T47D (cell line): ENCODE measurements around the gene RRBP1.

ENCODE experiments used
- DNase-seq, 2 experiments: peaks; one replicate each; pipeline versions ENCODE4 v3.0.0 to v3.0.0-alpha.2; 2011 to 2012; ENCODE audit warnings: low read depth in 1 of 2, low spot score in 1 of 2
- JUND ChIP-seq: IDR thresholded peaks from 2 replicates; pipeline ENCODE4 v1.6.1; 2012; ENCODE audit warnings: low read depth
- in situ Hi-C: cut with HindIII; loops from 2 replicates; pipeline ENCODE4 v1.10.0; 2016; ENCODE audit warnings: low sequenced_read_pairs, low pct_unique_long_range_greater_than_20kb

The RRBP1 gene, protein sequence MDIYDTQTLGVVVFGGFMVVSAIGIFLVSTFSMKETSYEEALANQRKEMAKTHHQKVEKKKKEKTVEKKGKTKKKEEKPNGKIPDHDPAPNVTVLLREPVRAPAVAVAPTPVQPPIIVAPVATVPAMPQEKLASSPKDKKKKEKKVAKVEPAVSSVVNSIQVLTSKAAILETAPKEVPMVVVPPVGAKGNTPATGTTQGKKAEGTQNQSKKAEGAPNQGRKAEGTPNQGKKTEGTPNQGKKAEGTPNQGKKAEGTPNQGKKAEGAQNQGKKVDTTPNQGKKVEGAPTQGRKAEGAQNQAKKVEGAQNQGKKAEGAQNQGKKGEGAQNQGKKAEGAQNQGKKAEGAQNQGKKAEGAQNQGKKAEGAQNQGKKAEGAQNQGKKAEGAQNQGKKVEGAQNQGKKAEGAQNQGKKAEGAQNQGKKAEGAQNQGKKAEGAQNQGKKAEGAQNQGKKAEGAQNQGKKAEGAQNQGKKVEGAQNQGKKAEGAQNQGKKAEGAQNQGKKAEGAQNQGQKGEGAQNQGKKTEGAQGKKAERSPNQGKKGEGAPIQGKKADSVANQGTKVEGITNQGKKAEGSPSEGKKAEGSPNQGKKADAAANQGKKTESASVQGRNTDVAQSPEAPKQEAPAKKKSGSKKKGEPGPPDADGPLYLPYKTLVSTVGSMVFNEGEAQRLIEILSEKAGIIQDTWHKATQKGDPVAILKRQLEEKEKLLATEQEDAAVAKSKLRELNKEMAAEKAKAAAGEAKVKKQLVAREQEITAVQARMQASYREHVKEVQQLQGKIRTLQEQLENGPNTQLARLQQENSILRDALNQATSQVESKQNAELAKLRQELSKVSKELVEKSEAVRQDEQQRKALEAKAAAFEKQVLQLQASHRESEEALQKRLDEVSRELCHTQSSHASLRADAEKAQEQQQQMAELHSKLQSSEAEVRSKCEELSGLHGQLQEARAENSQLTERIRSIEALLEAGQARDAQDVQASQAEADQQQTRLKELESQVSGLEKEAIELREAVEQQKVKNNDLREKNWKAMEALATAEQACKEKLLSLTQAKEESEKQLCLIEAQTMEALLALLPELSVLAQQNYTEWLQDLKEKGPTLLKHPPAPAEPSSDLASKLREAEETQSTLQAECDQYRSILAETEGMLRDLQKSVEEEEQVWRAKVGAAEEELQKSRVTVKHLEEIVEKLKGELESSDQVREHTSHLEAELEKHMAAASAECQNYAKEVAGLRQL (N-terminal part only)

DNA sequence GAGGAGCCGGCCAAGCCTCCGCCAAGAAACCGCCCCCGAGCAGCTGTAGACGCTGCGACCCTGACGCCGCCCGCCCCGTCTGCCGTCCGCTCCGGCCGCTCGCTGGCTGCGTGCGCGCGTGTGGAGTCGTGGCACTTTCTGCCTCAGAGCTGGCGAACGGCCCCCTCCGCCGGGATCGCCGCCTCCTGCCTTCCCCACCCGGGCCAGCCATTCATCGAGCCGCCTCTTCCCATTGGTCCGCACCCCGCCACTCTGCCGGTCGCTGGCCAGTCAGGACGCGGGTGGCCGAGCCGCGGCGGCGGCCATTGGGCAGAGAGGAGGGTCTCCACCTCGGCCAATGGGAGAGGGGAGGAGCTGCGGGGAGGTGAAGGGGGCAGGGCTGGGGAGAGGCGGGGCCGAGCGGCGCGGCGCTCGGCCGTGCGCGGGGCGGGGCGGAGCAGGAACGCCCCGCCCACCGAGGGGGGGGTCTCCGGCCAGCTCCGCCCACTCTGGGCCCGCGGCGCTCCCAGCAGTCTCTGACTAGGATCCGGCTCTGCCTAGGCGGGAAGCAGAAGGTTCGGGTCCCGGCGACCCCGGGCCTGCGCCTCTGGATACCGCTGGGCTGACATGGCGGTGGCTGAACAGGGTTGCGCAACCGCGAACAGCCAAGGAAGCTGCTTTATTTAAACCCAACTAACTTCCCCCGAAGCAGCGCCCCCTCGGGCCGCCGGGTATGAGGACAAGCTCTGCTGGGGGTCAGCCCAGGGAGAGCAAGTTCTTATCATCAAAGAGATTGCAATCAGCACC is at the start of gene RRBP1:
Gene RRBP1, minus strand, starts transcription at position 140 of the 786 bp plus-strand sequence. CDS start 21,735 bp downstream, outside the sequence.
- no peak for TF ChIP-seq JUND
- in situ Hi-C loops: no loop called here
- peak; percentile 99 for DNase-seq

DNA sequence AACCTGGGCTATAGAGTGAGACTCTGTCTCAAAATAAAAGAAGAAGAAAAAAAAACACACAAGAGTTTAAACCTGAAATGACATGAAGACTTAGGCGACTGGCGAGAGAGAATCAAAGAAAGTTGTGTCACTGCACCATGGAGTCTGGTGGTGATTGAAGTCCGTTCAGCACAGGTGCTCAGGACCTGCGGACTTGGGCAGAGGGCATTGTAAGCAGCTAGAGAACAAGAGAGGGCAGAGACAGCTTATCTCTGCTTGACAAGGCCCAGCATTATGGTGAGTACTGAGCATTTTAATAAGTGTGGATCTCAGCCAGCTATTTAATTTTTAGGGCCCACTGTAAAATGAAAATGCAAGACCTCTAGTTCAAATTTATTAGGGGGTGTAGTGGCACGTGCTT is 49.2 kb upstream of the RRBP1 start:
- DNase-seq: no peak
- in situ Hi-C loops: no loop called here
- TF ChIP-seq JUND: no peak

DNA sequence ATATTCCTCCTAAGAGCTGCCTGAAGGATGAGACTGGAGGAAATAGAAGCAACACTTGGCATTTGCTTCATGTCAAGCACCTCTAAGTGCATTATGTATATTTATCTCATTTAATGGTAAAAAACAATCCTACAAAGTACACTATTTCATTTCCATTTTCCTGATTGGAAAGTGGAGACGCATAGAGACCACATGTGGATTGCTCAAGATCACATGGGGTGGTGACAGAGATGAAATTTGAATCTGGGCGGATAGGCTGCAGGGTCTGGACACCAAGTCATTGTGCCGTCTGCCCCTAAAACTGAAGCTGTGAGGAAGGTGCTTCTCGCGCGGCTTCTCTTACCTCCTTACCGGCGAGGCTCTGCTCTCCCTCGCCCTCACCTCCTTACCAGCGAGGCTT is 48.0 kb upstream of the RRBP1 start:
- DNase-seq: no peak
- in situ Hi-C loops: no loop called here
- no peak for TF ChIP-seq JUND

DNA sequence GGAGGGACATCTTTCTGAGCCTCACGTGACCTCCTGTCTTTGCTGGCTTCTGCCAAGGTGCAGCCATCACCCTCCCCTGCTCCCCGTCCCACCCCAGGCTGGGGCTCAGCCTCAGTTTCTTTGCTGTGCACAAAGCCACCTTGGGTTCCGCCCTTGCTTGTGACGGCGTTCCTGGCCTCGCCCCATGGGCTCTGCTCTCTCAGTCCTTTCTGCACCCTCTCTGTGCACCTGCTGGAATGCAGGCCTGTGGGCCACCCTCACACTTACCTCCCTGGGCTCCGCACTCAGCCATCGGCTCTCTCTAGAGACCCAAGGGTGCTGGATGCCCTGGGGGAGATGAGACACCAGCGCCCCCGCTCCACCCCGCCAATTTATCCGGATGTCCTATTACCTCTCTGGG is 46.0 kb upstream of the RRBP1 start:
- DNase-seq: no peak
- in situ Hi-C loops: no loop called here
- TF ChIP-seq JUND: no peak

DNA sequence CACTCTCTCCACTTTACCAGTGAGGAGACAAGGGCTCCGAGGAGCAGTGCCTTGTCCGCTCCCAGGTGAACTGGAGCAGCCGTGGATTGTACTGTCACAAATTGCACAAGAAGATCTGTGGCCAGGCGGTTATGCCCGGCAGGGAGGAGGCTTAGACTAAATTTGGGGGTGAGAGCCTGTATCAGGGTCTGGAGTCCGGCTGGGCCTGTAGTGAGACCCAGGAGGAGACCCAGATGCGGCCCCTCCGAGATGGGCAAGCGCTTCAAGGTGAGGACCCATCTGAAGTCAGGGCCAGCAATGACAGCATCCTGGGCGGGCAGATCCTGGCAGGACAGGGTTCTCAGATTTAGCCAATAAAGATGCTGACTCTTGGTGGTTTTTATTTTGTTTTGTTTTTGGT is 45.3 kb upstream of the RRBP1 start:
- no peak for TF ChIP-seq JUND
- no peak for DNase-seq
- in situ Hi-C loops: no loop called here

DNA sequence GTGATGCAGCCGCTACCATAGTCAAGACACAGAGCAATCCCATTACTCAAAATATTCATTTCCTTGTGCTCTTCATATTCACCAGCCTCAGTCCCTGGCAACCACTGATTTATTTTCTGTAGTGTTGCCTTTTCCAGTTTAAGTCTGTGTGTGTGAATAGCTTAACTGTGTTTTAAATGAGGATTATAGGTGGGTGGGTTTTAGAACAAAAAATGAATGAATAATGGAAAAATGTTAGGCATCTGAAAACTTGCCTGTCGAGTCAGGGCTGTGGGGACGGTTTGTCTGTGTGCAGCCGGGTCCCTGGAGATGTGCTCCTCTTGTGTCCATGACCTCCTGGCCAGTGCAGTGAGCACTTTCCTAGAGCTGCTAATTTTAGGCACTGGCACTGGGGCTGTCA is 44.9 kb upstream of the RRBP1 start:
- DNase-seq: no peak
- no peak for TF ChIP-seq JUND
- in situ Hi-C loops: no loop called here

DNA sequence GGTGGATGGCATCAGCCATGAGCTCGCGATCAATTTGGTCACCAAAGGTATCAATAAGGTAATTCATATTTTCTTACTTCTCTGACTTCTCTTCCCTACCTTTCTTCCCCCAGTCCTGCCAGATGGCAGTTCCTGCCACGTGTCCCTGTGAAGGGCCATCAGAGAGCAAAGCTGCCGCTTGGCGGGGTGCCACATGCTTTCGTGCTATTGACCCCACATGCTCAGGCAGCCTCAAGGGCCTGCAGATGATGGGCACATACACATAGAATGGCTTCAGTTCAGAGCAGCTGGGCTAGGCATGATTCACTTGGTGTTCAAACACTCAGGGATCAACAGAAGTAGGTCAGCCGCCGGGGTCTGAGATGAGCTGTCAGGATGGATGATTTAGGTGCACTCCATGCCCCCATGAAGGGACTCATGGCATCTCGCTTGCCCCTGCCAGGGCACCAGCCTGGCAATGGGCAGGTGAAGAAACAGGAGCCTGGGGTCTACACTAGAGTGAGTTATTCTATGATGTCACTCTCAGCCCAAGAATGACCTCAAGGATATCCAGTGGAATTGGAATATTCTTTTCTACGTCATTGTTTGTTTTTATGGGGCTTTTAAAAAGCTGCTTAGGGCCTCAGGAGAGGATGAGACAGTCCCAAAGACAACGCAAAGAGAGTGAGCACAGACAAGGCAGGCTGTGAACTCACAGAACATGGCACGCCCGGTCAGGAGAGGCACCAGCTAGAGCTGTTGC is 43.2 kb upstream of the RRBP1 start:
- no peak for TF ChIP-seq JUND
- no peak for DNase-seq
- in situ Hi-C loops: no loop called here

DNA sequence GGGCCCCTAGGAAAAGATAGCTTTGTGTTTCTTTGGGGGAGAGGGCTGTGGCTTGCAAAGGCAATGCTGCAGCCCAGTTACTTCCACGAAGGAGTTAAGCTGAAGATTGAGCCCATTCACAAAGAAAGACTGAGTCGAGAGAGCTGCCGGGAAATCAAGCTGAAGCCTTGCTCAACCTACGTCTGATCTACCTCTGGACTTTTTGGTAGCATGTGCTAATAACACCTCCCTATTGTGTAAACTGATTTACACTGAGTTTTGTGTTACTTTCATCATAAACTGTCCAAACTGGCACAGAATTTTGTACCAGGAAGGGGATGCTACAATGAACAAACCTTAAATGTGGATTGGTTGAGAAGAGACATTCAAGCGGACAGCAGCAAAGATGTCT is 41.3 kb upstream of the RRBP1 start:
- TF ChIP-seq JUND: no peak
- DNase-seq: no peak
- in situ Hi-C loops: no loop called here

DNA sequence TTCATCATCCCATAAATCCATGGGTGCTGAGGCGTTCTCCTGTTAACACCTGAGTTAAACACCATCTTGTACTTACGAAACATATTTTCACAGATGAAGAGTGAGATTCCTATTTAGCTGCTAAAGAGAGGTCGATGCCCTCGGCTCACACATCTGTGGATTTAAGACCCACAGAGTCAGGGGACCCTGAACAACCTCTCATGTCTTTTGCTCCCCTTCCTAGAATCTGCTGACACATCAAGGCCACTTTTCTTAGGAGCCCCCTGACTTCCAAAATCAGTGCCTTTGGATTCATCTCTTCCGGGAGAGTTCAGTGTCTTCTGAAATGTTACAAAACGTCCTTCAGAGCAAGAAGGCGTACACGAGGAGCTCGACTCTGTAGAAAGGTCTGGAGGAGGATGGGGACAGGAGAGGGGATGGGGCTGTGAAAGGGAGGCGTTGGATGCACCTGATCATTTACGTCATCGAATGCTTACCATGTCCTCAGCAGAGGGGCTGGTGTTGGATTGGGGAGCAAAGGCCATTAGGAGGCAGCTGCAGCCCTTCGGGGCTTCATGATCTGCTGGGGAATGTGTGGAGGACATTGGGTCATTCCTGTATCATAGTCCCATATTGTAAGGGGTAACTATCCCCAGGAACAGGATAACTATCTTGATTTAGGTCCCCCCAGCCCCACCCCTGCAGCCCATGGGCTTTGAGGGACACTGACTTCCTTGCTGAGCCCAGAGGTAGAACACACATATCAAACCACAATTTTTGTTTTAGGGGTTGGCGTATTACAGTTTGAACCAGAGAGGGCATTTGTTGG is 40.7 kb upstream of the RRBP1 start:
- in situ Hi-C loops: no loop called here
- DNase-seq: no peak
- TF ChIP-seq JUND: no peak

DNA sequence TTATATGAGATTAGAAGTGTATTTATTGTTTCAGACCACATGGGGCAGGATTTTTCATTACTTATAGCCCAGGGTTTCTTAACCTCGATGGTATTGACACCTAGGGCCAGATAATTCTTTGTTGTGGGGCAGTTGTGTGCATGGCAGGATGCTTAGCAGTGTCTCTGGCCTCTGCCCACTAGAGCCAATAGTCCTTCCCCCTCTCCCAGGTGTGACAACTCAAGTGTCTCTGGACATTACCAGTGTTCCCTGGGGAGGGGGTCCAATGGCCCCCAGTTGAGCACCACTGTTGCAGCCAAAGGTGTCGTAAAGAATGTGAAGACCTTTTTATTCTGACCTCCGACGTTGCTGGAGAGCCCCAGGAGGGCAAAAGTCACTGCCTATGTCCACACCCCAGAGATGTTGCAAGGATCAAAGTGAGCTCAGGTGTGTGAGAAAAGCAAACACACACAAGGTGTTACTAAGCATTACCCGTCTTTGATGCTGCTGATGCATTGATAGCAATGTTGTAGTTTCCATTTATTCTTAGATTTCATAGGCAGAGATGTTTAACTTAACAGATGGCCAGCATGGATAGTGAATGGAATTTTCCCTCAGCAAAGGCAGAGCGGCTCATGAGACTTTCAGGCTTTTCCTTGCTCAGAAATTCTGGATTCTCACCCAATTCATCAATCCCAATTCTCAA is 39.9 kb upstream of the RRBP1 start:
- peak; percentile 35 to 82 for DNase-seq
- in situ Hi-C loops: no loop called here
- 0 out of 2 replicates have a peak, but pooled peaks have one; percentile 29 for TF ChIP-seq JUND
